T-helper 1 cell (primary cell): ENCODE results near the gene GPR146.

Experiments used
- DNase-seq, 5 donors: peaks; one replicate each; pipeline ENCODE4 v3.0.0-alpha.2; 2012 to 2020

The GPR146 gene

GRCh38 chr7:1079546-1079945 is 35.2 kb downstream of the GPR146 start:
- no peak for DNase-seq

- no peak for DNase-seq
Observed at GRCh38 chr7:1080252-1080920, 36.0 kb downstream of the GPR146 start.

GRCh38 chr7:1080921-1081255 is 36.5 kb downstream of the GPR146 start:
- DNase-seq, result no peak

GRCh38 chr7:1081336-1081735 is 37.0 kb downstream of the GPR146 start:
- no peak for DNase-seq

GRCh38 chr7:1081931-1082401 is 37.6 kb downstream of the GPR146 start:
- no peak for DNase-seq

GRCh38 chr7:1083729-1084657 is 39.6 kb downstream of the GPR146 start:
- DNase-seq, result no peak

GRCh38 chr7:1085266-1085665 is 40.9 kb downstream of the GPR146 start:
- no peak for DNase-seq

GRCh38 chr7:1085910-1086421 is 41.6 kb downstream of the GPR146 start:
- DNase-seq, result no peak

- peak; percentile 46 to 68 (median 55) for DNase-seq
Observed at GRCh38 chr7:1086588-1087464, 42.5 kb downstream of the GPR146 start.

GRCh38 chr7:1087465-1087814 is 43.1 kb downstream of the GPR146 start:
- DNase-seq, result no peak

- DNase-seq, result no peak
Observed at GRCh38 chr7:1087952-1088920, 43.9 kb downstream of the GPR146 start, which contains the start of gene GPER1. Gene GPER1 (plus strand): TSS chr7:1088113. CDS start chr7:1091729, 3,616 bp downstream.

- DNase-seq, result no peak
Observed at GRCh38 chr7:1090236-1090635, 45.9 kb downstream of the GPR146 start.

GRCh38 chr7:1090686-1091643 is 46.6 kb downstream of the GPR146 start:
- DNase-seq, result no peak

GRCh38 chr7:1091644-1092027 is 47.3 kb downstream of the GPR146 start:
- DNase-seq, result no peak

GRCh38 chr7:1092161-1092632 is 47.9 kb downstream of the GPR146 start:
- no peak for DNase-seq

- DNase-seq, result no peak
Observed at GRCh38 chr7:1092806-1093501, 48.6 kb downstream of the GPR146 start.

- DNase-seq, result no peak
Observed at GRCh38 chr7:1093502-1093843, 49.1 kb downstream of the GPR146 start.

GRCh38 chr7:1093916-1094508 is 49.7 kb downstream of the GPR146 start:
- DNase-seq, result no peak

- DNase-seq, result no peak
Observed at GRCh38 chr7:1094870-1095269, 50.5 kb downstream of the GPR146 start.
